ENCODE measurements around the gene CWC25.
A peak's percentile ranks its signal among the peaks of the same experiment; 100 is the strongest.

The CWC25 gene

GRCh38 chr17:38869526-38870258, 44.6 kb upstream of the CWC25 start, which contains the start of gene LASP1:
Gene LASP1 (plus strand): TSS chr17:38870058. CDS start chr17:38870190, 132 bp downstream.
- DNase-seq (ENCODE audit: extremely low read depth, low read depth) = peak; percentile 77
- TF ChIP-seq CTCF (IDR thresholded peaks at IDR 0.05; ENCODE audit: low read depth, low read length) = no peak

GRCh38 chr17:38868817-38869525, 43.9 kb upstream of the CWC25 start:
- peak; percentile 30 for TF ChIP-seq CTCF (IDR thresholded peaks at IDR 0.05; ENCODE audit: low read depth, low read length)
- DNase-seq (ENCODE audit: extremely low read depth, low read depth) = peak; percentile 84

- TF ChIP-seq CTCF (IDR thresholded peaks at IDR 0.05; ENCODE audit: low read depth, low read length) = no peak
- no peak for DNase-seq (ENCODE audit: extremely low read depth, low read depth)
These were observed 43.1 kb upstream of the CWC25 start for GRCh38 chr17:38867968-38868816.

GRCh38 chr17:38867179-38867967, 42.3 kb upstream of the CWC25 start:
- TF ChIP-seq CTCF (IDR thresholded peaks at IDR 0.05; ENCODE audit: low read depth, low read length) = peak; percentile 10
- no peak for DNase-seq (ENCODE audit: extremely low read depth, low read depth)

GRCh38 chr17:38864636-38865398, 39.7 kb upstream of the CWC25 start:
- DNase-seq (ENCODE audit: extremely low read depth, low read depth) = no peak

More at GRCh38 chr17:38864636-38865398, 39.7 kb upstream of the CWC25 start:
- peak; percentile 39 for TF ChIP-seq CTCF (IDR thresholded peaks at IDR 0.05; ENCODE audit: low read depth, low read length)

Measured in AG09319 (cell line).